ENCODE measurements around the gene GRB2.
"Not testable (repeated sequence)": the region's sequence is repeated elsewhere in the genome, so short reads cannot be mapped to it uniquely, and the experiment has no call there.

The GRB2 gene

DNA sequence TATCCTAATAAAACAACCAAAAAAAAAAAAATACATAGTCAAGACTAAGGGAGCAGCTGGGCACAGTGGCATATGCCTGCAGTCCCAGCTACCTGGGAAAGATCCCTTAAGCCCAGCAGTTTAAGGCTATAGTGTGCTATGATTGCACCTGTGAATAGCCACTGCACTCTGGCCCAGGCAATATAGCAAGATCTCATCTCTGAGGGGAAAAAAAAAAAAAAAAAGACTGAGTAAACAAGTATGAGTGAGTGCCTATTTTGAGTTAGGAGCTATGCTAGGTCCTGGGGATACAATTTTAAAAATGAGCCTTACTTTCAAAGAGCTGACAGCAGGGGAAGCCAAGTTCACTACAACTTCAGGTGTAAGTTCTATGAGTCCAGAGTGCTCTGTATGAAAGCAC, 55.4 kb downstream of the GRB2 start:
- DNase-seq (ENCODE audit: low spot score), result no peak

DNA sequence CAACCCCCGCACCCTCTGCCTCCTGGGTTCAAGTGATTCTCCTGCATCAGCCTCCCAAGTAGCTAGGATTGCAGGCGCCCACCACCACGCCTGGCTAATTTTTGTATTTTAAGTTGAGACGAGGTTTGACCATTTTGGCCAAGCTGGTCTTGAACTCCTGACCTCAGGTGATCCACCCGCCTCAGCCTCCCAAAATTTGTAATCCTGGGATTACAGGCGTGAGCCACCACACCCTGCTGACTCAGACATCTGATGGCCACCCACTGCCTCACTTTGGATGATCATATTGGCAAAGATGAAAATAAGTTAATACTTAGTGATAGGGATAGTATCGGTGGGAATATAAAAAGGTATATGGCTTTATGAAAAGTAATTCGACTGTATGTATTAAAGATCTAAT, 55.9 kb downstream of the GRB2 start:
- no peak for DNase-seq (ENCODE audit: low spot score)

- no peak for DNase-seq (ENCODE audit: low spot score)
Observed at GRCh38 chr17:75348386-75349012, 57.0 kb downstream of the GRB2 start.

DNA sequence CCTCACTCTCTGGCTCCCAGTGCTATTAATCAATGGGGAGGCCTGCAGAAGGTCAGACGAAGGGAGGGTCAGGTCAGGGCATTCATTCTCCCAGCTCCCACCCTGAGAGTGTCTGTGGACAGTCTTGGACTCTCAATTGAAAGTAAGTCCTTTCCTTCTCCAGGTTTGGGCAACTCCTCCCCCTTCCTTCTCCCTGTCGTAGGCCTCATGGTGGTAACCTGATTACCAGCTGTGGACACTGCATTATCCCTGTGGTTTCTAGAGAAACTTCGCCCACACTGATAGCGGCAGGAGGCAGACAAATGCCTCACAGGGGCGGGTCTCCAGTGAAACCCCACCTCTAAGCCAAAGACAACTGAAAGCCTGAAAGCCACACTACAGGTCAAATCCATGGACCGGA, 58.6 kb downstream of the GRB2 start:
- DNase-seq (ENCODE audit: low spot score), result no peak

GRCh38 chr17:75346368-75346767, 59.1 kb downstream of the GRB2 start:
- not testable (repeated sequence) for DNase-seq (ENCODE audit: low spot score)

DNA sequence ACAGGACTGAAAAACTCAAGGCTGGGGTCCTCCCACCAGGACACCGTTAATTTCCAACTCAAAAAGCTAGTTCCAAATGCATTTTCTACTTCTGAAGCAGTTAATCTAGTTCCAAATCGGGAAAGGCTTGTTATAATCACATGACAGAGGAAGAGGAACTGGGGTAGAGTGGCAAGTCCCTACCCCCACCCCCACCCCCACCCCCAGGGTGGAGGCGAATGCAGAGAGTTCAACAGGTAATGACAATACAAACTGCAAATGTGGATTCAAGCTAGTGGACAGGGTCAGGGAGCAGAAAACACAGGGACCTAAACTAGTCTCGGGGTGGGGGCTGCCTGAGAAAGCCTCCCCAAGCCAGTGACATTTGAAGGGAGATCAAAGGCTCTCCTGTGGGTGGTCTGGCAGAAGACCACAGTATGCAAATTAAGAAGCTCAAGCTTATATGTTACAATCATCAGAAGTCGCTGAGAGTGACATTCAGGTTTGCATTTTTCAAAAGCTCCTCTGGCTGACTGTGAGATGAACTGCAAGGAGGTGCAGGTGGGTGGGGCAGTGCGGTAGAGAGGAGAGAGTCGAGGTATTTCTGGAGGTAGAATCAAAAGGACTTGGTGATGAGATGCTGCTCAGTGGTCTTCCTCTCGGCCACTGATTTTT, 59.8 kb downstream of the GRB2 start:
- peak; percentile 73 for DNase-seq (ENCODE audit: low spot score)

- peak; percentile 39 for DNase-seq (ENCODE audit: low spot score)
Observed at GRCh38 chr17:75344666-75345065, 60.8 kb downstream of the GRB2 start.

DNA sequence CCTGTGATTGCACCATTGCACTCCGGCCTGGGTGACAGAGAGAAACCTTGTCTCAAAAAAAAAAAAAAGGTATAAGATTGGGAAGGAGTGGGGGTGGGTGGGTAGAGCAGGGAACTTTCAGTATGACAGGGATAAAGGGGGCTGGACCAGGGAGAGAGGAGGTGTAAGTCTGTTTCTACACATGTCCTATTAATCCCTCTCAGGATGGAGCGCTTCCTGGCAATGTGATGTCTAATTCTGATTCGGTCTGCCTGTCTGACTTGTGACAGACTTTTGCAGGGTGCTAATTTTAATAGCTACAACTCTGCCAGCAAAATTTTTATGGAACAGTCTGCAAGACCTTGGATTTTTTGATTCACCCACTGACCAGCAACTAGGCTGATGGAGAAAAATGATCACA, 62.5 kb downstream of the GRB2 start:
- no peak for DNase-seq (ENCODE audit: low spot score)

DNA sequence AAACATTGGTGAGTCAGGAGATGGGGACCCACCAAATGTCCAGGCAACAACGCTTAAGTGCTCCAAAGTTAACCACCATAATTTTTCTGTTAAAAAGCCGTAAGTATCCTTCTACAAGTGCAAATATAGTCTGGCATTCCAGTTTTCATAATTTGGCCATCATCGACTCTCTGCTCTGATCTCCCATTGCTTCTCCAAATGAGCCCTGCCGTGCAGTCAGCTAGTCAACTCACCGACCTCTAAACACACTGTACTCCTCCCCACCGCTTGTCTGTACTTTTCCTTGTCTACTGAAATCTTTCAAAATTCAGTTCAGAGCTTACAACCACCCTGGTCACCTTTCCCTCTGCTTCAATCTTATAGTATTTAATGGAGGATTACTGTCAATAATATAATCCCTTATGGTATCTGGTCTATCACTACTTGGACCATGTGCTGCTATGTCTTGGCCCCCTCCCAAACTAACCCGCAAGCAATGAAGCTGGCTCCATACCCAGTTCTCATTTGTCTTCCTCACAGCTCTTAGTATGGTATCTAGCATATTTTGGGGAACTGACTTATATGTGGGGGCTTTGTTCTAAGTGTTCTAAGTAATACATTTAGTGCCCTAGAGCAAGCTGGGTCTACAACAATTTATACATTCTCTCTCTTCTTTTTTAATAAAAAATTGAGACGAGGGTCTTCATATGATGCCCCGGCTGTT, 63.5 kb downstream of the GRB2 start:
- no peak for DNase-seq (ENCODE audit: low spot score)

DNA sequence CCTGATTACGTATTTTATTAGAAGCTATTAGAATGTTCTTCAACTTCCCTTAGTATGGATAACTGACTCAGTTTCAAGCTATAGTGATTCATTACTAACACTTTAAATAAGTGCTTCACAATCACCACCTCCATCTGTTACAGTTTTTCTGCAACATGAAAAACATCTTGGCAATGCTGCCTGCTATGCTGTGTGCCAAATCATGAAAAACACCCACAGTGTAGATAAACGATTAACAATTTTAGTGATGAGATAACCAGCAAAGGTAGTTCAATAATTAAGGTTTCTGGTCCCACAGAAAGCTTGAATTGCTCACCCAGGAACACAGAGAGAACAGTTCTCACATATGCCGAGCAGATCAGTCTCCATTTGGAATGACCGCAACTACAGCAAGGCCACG, 64.8 kb downstream of the GRB2 start:
- no peak for DNase-seq (ENCODE audit: low spot score)

DNA sequence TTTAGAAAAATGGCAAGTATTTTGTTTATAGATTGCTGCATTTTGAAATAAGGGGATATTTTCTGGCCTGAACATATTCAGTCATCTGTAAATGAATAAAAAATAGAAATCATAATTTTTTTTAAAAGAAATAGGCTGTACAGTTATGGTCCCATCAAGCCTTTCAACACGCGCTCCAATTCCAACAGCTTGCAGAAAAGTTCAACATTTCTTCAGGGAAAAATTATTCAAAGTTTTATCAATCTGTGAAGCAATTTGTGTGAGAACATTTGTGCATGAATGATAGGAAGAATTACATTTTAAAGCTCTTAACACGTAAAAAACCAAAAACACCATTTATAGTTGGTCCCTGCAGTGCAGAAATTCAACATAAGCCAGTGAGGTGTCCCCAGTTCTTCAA, 65.5 kb downstream of the GRB2 start:
- no peak for DNase-seq (ENCODE audit: low spot score)

DNA sequence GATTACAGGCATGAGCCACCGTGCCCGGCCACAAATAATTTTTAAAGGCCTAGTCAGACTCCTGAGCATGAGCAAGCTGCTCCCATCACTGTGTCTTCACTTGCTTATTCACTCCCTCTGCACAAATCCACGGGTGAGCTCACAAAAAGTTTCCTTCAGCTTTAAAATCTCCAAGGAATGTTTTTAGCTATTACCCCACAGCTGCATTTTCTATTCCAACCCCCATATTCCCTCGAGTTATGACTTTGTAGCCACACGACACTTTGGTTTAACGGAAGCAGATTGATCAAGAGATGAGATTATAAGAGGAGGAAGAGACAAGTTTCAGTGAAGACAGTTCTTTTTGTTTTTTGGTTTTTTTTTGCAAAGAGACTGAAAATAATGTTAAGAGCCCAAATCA, 67.1 kb downstream of the GRB2 start:
- DNase-seq (ENCODE audit: low spot score), result no peak

DNA sequence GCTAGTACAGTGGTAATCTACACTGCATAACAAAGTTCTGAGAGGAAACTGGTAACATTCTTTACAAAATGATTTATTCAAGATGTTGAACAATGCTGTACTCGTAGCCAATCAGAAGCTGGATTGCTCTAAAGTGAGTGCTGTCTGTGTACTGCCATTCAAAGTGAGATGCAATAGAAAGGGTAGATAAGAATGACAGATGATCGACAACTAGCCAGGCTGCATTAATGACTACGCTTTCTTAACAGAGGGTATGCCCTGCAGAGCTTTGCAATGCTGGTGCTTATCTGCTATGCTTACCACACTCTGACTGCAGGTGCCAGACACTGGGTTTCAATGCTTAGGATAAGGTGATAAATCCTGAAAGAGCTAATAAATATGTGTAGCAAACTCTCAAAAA, 70.2 kb downstream of the GRB2 start:
- no peak for DNase-seq (ENCODE audit: low spot score)

GRCh38 chr17:75334723-75335122, 70.8 kb downstream of the GRB2 start:
- no peak for DNase-seq (ENCODE audit: low spot score)

DNA sequence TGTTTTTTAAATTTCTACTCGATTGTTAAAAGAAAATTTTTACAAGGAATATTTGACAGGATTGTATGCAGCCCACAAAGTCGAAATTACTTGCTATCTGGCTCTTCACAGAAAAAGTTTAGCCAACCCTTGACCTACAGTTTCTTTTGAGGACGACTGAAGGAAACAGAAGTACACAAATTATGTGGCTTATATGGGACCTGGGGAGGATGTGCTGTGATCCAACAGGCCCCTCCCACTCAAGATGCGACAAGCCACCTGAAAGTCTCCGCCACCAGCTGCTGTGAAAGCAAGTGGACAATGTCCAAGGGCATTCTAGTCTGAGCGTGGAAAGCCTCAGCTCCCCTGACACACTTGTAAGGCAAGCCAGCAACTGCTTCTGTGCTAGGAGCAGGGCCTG, 73.8 kb downstream of the GRB2 start:
- DNase-seq (ENCODE audit: low spot score), result no peak

GRCh38 chr17:75327757-75328156, 77.7 kb downstream of the GRB2 start:
- no peak for DNase-seq (ENCODE audit: low spot score)

DNA sequence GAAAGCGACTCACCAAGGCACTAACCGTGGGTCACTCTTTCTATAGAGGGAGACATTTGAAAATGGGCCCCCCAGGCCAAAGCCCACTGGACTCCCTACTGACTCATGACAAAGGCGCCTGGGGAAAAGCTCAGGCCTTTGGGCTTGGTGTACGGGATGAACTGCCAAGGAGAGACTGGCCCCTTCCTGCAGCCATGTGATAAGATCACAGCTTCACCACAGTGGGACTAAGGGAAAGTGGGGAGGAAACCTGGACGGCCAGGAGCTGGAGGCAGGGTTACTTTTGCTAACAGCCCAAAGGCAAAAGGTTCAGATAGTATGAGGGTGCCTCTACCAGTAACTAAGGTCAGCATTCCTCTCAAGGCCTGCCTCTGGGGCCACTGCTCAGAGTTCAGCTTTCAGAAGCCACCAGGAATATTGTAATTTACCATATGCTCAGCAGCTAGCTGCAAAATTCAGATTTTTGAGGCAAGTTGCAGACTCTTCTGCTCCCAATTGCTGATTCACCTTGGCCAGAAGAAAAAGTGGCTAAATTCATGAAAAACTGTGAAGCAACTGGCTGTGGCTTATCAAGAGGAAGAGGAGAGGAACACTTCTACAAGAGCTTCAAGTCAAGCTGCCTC, 79.1 kb downstream of the GRB2 start:
- no peak for DNase-seq (ENCODE audit: low spot score)

GRCh38 chr17:75325827-75326225, 79.7 kb downstream of the GRB2 start:
- no peak for DNase-seq (ENCODE audit: low spot score)

- no peak for DNase-seq (ENCODE audit: low spot score)
Observed at GRCh38 chr17:75325348-75325747, 80.1 kb downstream of the GRB2 start.

DNA sequence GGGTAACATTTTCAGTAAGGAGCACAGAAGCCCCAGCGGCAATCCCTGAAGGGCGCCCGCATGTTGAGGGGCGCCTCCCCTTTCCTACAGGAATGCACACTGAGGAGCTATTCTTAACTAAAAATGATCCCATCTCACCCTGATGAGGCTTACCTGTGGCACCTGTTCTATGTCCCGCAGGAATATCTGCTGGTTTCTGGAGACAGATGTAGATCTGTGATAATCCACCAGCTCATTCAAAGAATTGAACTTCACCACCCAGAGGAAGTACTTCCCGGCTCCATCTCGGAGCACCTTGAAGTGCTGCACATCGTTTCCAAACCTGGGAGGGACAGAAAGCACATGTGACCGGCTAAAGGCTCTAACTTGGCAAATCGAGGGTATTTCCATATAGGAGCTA, 84.0 kb downstream of the GRB2 start:
- no peak for DNase-seq (ENCODE audit: low spot score)

GRCh38 chr17:75319904-75320691, 85.4 kb downstream of the GRB2 start:
- peak; percentile 75 for DNase-seq (ENCODE audit: low spot score)

GRCh38 chr17:75318615-75319222, 86.8 kb downstream of the GRB2 start:
- DNase-seq (ENCODE audit: low spot score), result no peak
